Measurements from ENCODE around the gene RPL36. TPM values are rescaled to one million over a fixed set of nuclear protein-coding genes. Genes with fewer than 3 reads are reported as not detected.

The RPL36 gene
- 1,000 to 10,000 TPM; 1,683 to 1,753 (median 1,705) TPM for total RNA-seq

- H3K9me3 Mint-ChIP-seq = no peaks in the 10 kb centered on the region
- ATAC-seq (peak; percentile 50 to 54), DNase-seq (peak; percentile 99)
- peaks cover 20% of the 10 kb centered on the region for H3K36me3 Mint-ChIP-seq (ENCODE audit: insufficient read depth)
- H3K4me3 Mint-ChIP-seq = peak within 1 kb of the TSS; percentile 99
- H3K4me1 Mint-ChIP-seq (ENCODE audit: low read depth) = peaks cover 17% of the 10 kb centered on the region
- H3K27me3 Mint-ChIP-seq (ENCODE audit: low read depth) = no peaks in the 10 kb centered on the region
Measured at GRCh38 chr19:5690125-5690954, at the start of gene RPL36. Gene RPL36, plus strand, starts transcription at chr19:5690295. Its CDS starts 213 bp downstream, at chr19:5690508.

GRCh38 chr19:5641171-5641570, 48.9 kb upstream of the RPL36 start:
- H3K36me3 Mint-ChIP-seq (ENCODE audit: insufficient read depth) = peaks cover 38% of the 10 kb centered on the region
- H3K27me3 Mint-ChIP-seq (ENCODE audit: low read depth) = no peaks in the 10 kb centered on the region
- no peak overlapping the region for H3K4me3 Mint-ChIP-seq
- no peak for ATAC-seq
- no peaks in the 10 kb centered on the region for H3K9me3 Mint-ChIP-seq
- peaks cover 23% of the 10 kb centered on the region for H3K4me1 Mint-ChIP-seq (ENCODE audit: low read depth)
- DNase-seq = no peak

GRCh38 chr19:5642204-5642603, 47.9 kb upstream of the RPL36 start:
- H3K9me3 Mint-ChIP-seq = no peaks in the 10 kb centered on the region
- H3K36me3 Mint-ChIP-seq (ENCODE audit: insufficient read depth) = peaks cover 48% of the 10 kb centered on the region
- H3K4me1 Mint-ChIP-seq (ENCODE audit: low read depth) = peaks cover 25% of the 10 kb centered on the region
- ATAC-seq (no peak), DNase-seq (no peak)
- no peaks in the 10 kb centered on the region for H3K27me3 Mint-ChIP-seq (ENCODE audit: low read depth)
- no peak overlapping the region for H3K4me3 Mint-ChIP-seq

- peaks cover 17% of the 10 kb centered on the region for H3K4me1 Mint-ChIP-seq (ENCODE audit: low read depth)
- DNase-seq (no peak), ATAC-seq (no peak)
- no peaks in the 10 kb centered on the region for H3K27me3 Mint-ChIP-seq (ENCODE audit: low read depth)
- no peak overlapping the region for H3K4me3 Mint-ChIP-seq
- H3K9me3 Mint-ChIP-seq = no peaks in the 10 kb centered on the region
- H3K36me3 Mint-ChIP-seq (ENCODE audit: insufficient read depth) = peaks cover 51% of the 10 kb centered on the region
Measured at GRCh38 chr19:5643060-5643459, 47.0 kb upstream of the RPL36 start.

GRCh38 chr19:5644037-5644436, 46.1 kb upstream of the RPL36 start:
- H3K9me3 Mint-ChIP-seq = no peaks in the 10 kb centered on the region

GRCh38 chr19:5645409-5645808, 44.7 kb upstream of the RPL36 start:
- ATAC-seq (no peak), DNase-seq (no peak)
- peaks cover 15% of the 10 kb centered on the region for H3K4me1 Mint-ChIP-seq (ENCODE audit: low read depth)
- H3K4me3 Mint-ChIP-seq = no peak overlapping the region
- no peaks in the 10 kb centered on the region for H3K27me3 Mint-ChIP-seq (ENCODE audit: low read depth)
- peaks cover 64% of the 10 kb centered on the region for H3K36me3 Mint-ChIP-seq (ENCODE audit: insufficient read depth)
- no peaks in the 10 kb centered on the region for H3K9me3 Mint-ChIP-seq

More at GRCh38 chr19:5644037-5644436, 46.1 kb upstream of the RPL36 start:
- no peak for DNase-seq
- ATAC-seq = no peak
- Mint-ChIP-seq H3K36me3 (ENCODE audit: insufficient read depth) (peaks cover 57% of the 10 kb centered on the region), H3K4me1 (ENCODE audit: low read depth) (peaks cover 15% of the 10 kb centered on the region), H3K27me3 (ENCODE audit: low read depth) (no peaks in the 10 kb centered on the region), H3K4me3 (no peak overlapping the region)

- Mint-ChIP-seq H3K4me3 (no peak overlapping the region), H3K9me3 (no peaks in the 10 kb centered on the region), H3K36me3 (ENCODE audit: insufficient read depth) (peaks cover 64% of the 10 kb centered on the region), H3K27me3 (ENCODE audit: low read depth) (no peaks in the 10 kb centered on the region), H3K4me1 (ENCODE audit: low read depth) (peaks cover 12% of the 10 kb centered on the region)
- ATAC-seq (no peak), DNase-seq (no peak)
Measured at GRCh38 chr19:5646703-5647102, 43.4 kb upstream of the RPL36 start.

- no peak for ATAC-seq
- H3K9me3 Mint-ChIP-seq = no peaks in the 10 kb centered on the region
Measured at GRCh38 chr19:5648464-5648863, 41.6 kb upstream of the RPL36 start.

GRCh38 chr19:5651361-5651760, 38.7 kb upstream of the RPL36 start:
- ATAC-seq (no peak), DNase-seq (no peak)
- H3K4me3 Mint-ChIP-seq = no peak overlapping the region
- H3K9me3 Mint-ChIP-seq = no peaks in the 10 kb centered on the region
- H3K36me3 Mint-ChIP-seq (ENCODE audit: insufficient read depth) = peaks cover 57% of the 10 kb centered on the region
- no peaks in the 10 kb centered on the region for H3K27me3 Mint-ChIP-seq (ENCODE audit: low read depth)
- peaks cover 3% of the 10 kb centered on the region for H3K4me1 Mint-ChIP-seq (ENCODE audit: low read depth)

More at GRCh38 chr19:5648464-5648863, 41.6 kb upstream of the RPL36 start:
- Mint-ChIP-seq H3K27me3 (ENCODE audit: low read depth) (no peaks in the 10 kb centered on the region), H3K4me3 (no peak overlapping the region), H3K36me3 (ENCODE audit: insufficient read depth) (peaks cover 64% of the 10 kb centered on the region), H3K4me1 (ENCODE audit: low read depth) (peaks cover 12% of the 10 kb centered on the region)
- no peak for DNase-seq

GRCh38 chr19:5652261-5652660, 37.8 kb upstream of the RPL36 start:
- Mint-ChIP-seq H3K9me3 (no peaks in the 10 kb centered on the region), H3K27me3 (ENCODE audit: low read depth) (no peaks in the 10 kb centered on the region), H3K4me1 (ENCODE audit: low read depth) (no peaks in the 10 kb centered on the region), H3K4me3 (no peak overlapping the region), H3K36me3 (ENCODE audit: insufficient read depth) (peaks cover 51% of the 10 kb centered on the region)
- DNase-seq (no peak), ATAC-seq (no peak)

- Mint-ChIP-seq H3K27me3 (ENCODE audit: low read depth) (no peaks in the 10 kb centered on the region), H3K4me3 (no peak overlapping the region), H3K36me3 (ENCODE audit: insufficient read depth) (peaks cover 41% of the 10 kb centered on the region), H3K9me3 (no peaks in the 10 kb centered on the region), H3K4me1 (ENCODE audit: low read depth) (no peaks in the 10 kb centered on the region)
- ATAC-seq (no peak), DNase-seq (no peak)
Measured at GRCh38 chr19:5654931-5655330, 35.2 kb upstream of the RPL36 start.

GRCh38 chr19:5655412-5655811, 34.7 kb upstream of the RPL36 start:
- Mint-ChIP-seq H3K36me3 (ENCODE audit: insufficient read depth) (peaks cover 39% of the 10 kb centered on the region), H3K4me3 (no peak overlapping the region), H3K4me1 (ENCODE audit: low read depth) (no peaks in the 10 kb centered on the region), H3K9me3 (no peaks in the 10 kb centered on the region), H3K27me3 (ENCODE audit: low read depth) (no peaks in the 10 kb centered on the region)
- no peak for DNase-seq
- no peak for ATAC-seq

- H3K36me3 Mint-ChIP-seq (ENCODE audit: insufficient read depth) = peaks cover 25% of the 10 kb centered on the region
- no peak for DNase-seq
- ATAC-seq = no peak
- H3K4me1 Mint-ChIP-seq (ENCODE audit: low read depth) = no peaks in the 10 kb centered on the region
- H3K9me3 Mint-ChIP-seq = no peaks in the 10 kb centered on the region
- no peaks in the 10 kb centered on the region for H3K27me3 Mint-ChIP-seq (ENCODE audit: low read depth)
- no peak overlapping the region for H3K4me3 Mint-ChIP-seq
Measured at GRCh38 chr19:5661483-5661882, 28.6 kb upstream of the RPL36 start.

GRCh38 chr19:5663904-5664303, 26.2 kb upstream of the RPL36 start:
- no peaks in the 10 kb centered on the region for H3K9me3 Mint-ChIP-seq
- no peak for ATAC-seq
- H3K4me1 Mint-ChIP-seq (ENCODE audit: low read depth) = no peaks in the 10 kb centered on the region

GRCh38 chr19:5664515-5664914, 25.6 kb upstream of the RPL36 start:
- ATAC-seq (no peak), DNase-seq (no peak)
- no peak overlapping the region for H3K4me3 Mint-ChIP-seq
- H3K4me1 Mint-ChIP-seq (ENCODE audit: low read depth) = no peaks in the 10 kb centered on the region
- no peaks in the 10 kb centered on the region for H3K27me3 Mint-ChIP-seq (ENCODE audit: low read depth)
- peaks cover 28% of the 10 kb centered on the region for H3K36me3 Mint-ChIP-seq (ENCODE audit: insufficient read depth)
- H3K9me3 Mint-ChIP-seq = no peaks in the 10 kb centered on the region

More at GRCh38 chr19:5663904-5664303, 26.2 kb upstream of the RPL36 start:
- peaks cover 26% of the 10 kb centered on the region for H3K36me3 Mint-ChIP-seq (ENCODE audit: insufficient read depth)
- DNase-seq = no peak
- H3K4me3 Mint-ChIP-seq = no peak overlapping the region
- no peaks in the 10 kb centered on the region for H3K27me3 Mint-ChIP-seq (ENCODE audit: low read depth)

Data from activated T-cell treated with anti-CD3 and anti-CD28 coated beads, Interleukin-2, amount 50 U/mL, for 4 hours (primary cell).